Body of pancreas (tissue), 4 donors: ENCODE results near the gene RPS18. TPM values are rescaled to one million over a fixed set of nuclear protein-coding genes. Genes with fewer than 3 reads are reported as not detected.

Experiments used
- ATAC-seq: fragments of 150-250 bp; one replicate; pipeline ENCODE4 v1.9.1; 2016
- DNase-seq, 4 donors: peaks; one replicate each; pipeline ENCODE4 v3.0.0-alpha.2; 2019
- H3K27ac ChIP-seq, 4 donors: fragments of 200-600 bp; sonication (generic); 1 replicate in 3 of 4; 2 replicates in 1 of 4; pipeline versions ENCODE4 v1.5.1 to v1.6.1; 2016 to 2019; ENCODE audit warnings: mild to moderate bottlenecking in 1 of 4, mixed read lengths in 1 of 4, moderate library complexity in 1 of 4
- H3K27me3 ChIP-seq, 2 donors: fragments of 200-600 bp; sonication (generic); one replicate each; pipeline ENCODE4 v1.6.0; 2016; ENCODE audit warnings: mild to moderate bottlenecking in 1 of 2
- H3K36me3 ChIP-seq, 2 donors: fragments of 200-600 bp; sonication (generic); replicated peaks in 1 of 2; 2 replicates each; pipeline ENCODE4 v1.5.1; 2016; ENCODE audit warnings: low read depth in 2 of 2; ENCODE audit not compliant: insufficient read depth in 1 of 2
- H3K4me1 ChIP-seq: fragments of 200-600 bp; sonication (generic); one replicate; pipeline ENCODE4 v1.6.0; 2016
- H3K4me3 ChIP-seq, 2 donors: fragments of 200-600 bp; sonication (generic); 1 replicate in 1 of 2; 2 replicates in 1 of 2; pipeline ENCODE4 v1.5.1; 2016 to 2019
- H3K9me3 ChIP-seq, 3 donors: fragments of 200-600 bp; sonication (generic); 1 replicate in 2 of 3; 2 replicates in 1 of 3; pipeline ENCODE4 v1.5.1; 2016
- POLR2A ChIP-seq, 3 donors: fragments of 450-650 bp; IDR thresholded peaks; one replicate each; pipeline ENCODE4 v1.6.1; 2016; ENCODE audit warnings: antibody characterized with exemption in 3 of 3, mild to moderate bottlenecking in 2 of 3
- WGBS, 2 donors: methylation state at CpG; one replicate each; pipeline ENCODE4 v1.1.5; 2017; 5-methylcytosine and 5-hydroxymethylcytosine counted together
- intact Hi-C: fragments of 100-400 bp; cut with DNase I; formaldehyde crosslinking; loops from one replicate; pipeline ENCODE4 v1.15.1; 2023
- total RNA-seq, 2 donors: library from RNA; depleted of rRNA; stranded (reverse); fragments of >200 nt; gene quantifications; one replicate each; pipeline ENCODE4 v1.1.0, GENCODE V29; 2016
- TF ChIP-seq, protein P1 (sequence below), 7 experiments: fragments of 450-650 bp in 4 of 7; fragments of 200-600 bp in 3 of 7; sonication (generic) in 3 of 7; IDR thresholded peaks; one replicate each; pipeline ENCODE4 v1.5.1; 2016 to 2019; ENCODE audit warnings: antibody characterized with exemption in 7 of 7

Gene RPS18
- total RNA-seq, 2 donors from 2014 or later = 772 to 1,608 TPM

DNA sequence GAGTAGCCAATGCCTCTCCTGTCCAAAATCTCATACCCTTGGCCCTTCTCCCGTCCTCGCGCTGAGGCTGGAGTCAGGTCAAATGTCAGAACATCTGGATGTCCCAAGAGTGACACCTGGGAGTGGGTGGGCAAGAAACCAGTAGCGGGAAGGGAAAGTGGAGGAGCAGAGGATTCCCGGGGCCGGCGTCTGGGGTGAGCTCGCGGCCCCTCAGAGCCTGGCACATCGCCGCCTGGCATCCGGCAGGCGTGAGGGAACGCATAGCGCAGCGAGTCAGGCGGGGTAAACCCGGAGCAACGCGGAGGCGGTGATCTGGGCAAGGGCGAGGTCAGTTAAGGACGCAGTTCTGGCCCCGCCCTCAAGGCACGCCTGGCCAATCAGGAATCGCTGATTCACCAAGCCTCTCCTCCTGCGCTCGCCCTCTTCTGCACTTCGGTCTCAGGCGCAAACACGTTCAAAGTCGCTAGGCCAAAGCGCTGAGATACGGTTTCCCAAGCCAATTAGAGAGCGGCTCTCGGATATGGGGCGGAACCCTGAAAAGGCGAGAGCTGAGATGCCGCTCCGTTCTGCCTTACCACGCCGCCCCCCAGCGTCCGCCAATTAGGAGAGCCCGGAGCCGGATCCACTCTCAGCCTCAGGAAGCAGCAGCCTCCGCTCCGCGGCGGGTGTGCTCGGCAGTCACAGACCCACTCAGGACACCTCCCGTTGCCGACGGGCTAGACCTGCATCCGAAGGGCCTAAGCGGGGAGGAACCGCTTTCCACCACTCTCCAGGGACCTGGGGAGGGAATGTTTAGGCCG, 22.7 kb upstream of the RPS18 start:
- H3K9me3 ChIP-seq = no peaks in the 10 kb centered on the region
- peak; percentile 98 to 99 (median 98) for DNase-seq
- peak; percentile 94 for ATAC-seq
- H3K4me1 ChIP-seq = peaks cover 22% of the 10 kb centered on the region
- intact Hi-C loops = loop anchor here (5.0 to 10.0 kb wide), 2 partner anchors 87 to 134 kb away; no protein-coding TSS in a partner anchor
- TF ChIP-seq, protein P1, sequence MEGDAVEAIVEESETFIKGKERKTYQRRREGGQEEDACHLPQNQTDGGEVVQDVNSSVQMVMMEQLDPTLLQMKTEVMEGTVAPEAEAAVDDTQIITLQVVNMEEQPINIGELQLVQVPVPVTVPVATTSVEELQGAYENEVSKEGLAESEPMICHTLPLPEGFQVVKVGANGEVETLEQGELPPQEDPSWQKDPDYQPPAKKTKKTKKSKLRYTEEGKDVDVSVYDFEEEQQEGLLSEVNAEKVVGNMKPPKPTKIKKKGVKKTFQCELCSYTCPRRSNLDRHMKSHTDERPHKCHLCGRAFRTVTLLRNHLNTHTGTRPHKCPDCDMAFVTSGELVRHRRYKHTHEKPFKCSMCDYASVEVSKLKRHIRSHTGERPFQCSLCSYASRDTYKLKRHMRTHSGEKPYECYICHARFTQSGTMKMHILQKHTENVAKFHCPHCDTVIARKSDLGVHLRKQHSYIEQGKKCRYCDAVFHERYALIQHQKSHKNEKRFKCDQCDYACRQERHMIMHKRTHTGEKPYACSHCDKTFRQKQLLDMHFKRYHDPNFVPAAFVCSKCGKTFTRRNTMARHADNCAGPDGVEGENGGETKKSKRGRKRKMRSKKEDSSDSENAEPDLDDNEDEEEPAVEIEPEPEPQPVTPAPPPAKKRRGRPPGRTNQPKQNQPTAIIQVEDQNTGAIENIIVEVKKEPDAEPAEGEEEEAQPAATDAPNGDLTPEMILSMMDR (IDR thresholded peaks at IDR 0.05) = peak in 3 of 7 experiments; percentile 15 to 38 (median 16)
- peak; percentile 57 to 97 (median 93) for TF ChIP-seq POLR2A (IDR thresholded peaks at IDR 0.05)
- no peaks in the 10 kb centered on the region for H3K36me3 ChIP-seq
- no peaks in the 10 kb centered on the region for H3K27me3 ChIP-seq
- H3K4me3 ChIP-seq = peak overlapping the region; percentile 23 to 26
- H3K27ac ChIP-seq = peak overlapping the region; percentile 84 to 95 (median 94)
- 0% methylated on average over 36 to 58 of the region's 58 CpGs for WGBS, 2 donors

DNA sequence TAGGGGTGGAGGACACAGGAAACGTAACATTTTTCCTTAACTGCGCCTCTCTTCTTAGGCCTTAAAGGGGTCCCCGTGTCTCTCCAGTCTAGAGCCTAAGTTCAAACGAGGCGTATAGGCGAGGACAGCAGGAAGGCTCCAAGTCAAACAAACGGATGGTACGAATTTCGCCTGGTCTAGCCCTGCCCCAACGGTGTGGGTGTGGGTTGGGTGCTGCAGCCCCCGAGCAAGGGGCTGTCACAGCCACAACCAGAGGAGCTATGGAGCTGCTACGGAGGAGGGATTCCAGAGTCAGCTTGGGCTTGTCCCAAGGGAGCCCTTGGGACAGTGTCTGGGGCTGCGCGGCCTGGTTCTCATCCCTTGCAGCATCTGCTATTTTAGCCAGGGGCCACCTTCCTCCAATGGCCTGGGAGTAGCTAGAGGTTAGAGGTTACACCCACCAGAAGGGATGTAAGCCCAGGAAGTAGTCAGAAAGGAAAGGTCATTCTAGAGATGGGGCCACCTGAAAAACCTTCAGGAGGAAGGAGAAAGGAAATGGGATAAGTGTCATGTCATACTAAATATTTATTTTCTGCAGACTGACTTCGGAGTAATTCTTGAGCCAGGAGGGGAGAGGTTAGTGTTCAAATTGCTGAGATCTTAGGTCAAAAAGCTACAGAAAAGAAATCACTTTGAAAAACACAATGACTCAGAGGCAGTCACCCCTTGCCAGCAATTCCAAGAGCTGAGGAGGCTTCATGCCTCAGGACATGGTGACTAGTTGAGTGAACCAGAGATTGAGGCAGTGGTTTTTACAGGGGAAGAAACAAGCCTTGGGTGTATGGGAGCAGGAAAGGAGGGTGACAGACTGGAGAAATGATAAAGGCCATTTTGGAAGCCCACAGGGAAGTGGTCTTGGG, 21.9 kb upstream of the RPS18 start:
- ATAC-seq = no peak
- WGBS, 2 donors = 11 to 13% methylated on average over 15 of the region's 15 CpGs
- Histone ChIP-seq H3K4me1 (peaks cover 22% of the 10 kb centered on the region), H3K36me3 (peaks cover 0 to 2% of the 10 kb centered on the region in 2 donors), H3K4me3 (peak overlapping the region; percentile 18 to 26), H3K27ac (peak overlapping the region; percentile 84 to 95 (median 94)), H3K27me3 (no peaks in the 10 kb centered on the region), H3K9me3 (no peaks in the 10 kb centered on the region)
- TF ChIP-seq POLR2A (IDR thresholded peaks at IDR 0.05) = no peak
- TF ChIP-seq, protein P1 (IDR thresholded peaks at IDR 0.05) = no peak
- intact Hi-C loops = loop anchor here (5.0 to 10.0 kb wide), 2 partner anchors 88 to 135 kb away; no protein-coding TSS in a partner anchor
- peak in 2 of 4 donors; percentile 11 to 25 for DNase-seq

DNA sequence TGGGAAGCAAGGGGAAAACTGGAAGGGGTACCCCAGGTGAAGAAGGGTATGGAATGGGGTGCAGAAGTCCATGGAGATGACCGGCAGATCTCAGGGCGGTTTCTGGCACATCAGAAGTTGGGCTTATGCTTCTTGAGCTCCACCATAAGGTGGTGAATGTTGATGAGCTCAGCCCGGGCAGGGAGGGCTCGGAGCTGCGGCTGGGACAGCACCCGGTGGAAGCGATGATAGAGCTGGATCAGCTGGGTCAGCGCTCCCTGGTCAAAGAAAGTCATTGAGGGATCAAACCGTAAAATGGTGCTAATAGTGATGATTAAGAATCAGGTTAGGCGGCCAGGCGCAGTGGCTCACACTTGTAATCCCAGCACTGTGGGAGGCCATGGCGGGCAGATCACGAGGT, 21.1 kb upstream of the RPS18 start:
- DNase-seq (no peak), ATAC-seq (no peak)
- no peak for TF ChIP-seq POLR2A (IDR thresholded peaks at IDR 0.05)
- TF ChIP-seq, protein P1 (IDR thresholded peaks at IDR 0.05) = no peak
- Histone ChIP-seq H3K27ac (no peak overlapping the region), H3K4me1 (peaks cover 22% of the 10 kb centered on the region), H3K9me3 (no peaks in the 10 kb centered on the region), H3K27me3 (no peaks in the 10 kb centered on the region), H3K4me3 (no peak overlapping the region), H3K36me3 (peaks cover 0 to 4% of the 10 kb centered on the region in 2 donors)
- intact Hi-C loops = no loop called here
- 92 to 95% methylated on average over 13 of the region's 13 CpGs for WGBS, 2 donors

DNA sequence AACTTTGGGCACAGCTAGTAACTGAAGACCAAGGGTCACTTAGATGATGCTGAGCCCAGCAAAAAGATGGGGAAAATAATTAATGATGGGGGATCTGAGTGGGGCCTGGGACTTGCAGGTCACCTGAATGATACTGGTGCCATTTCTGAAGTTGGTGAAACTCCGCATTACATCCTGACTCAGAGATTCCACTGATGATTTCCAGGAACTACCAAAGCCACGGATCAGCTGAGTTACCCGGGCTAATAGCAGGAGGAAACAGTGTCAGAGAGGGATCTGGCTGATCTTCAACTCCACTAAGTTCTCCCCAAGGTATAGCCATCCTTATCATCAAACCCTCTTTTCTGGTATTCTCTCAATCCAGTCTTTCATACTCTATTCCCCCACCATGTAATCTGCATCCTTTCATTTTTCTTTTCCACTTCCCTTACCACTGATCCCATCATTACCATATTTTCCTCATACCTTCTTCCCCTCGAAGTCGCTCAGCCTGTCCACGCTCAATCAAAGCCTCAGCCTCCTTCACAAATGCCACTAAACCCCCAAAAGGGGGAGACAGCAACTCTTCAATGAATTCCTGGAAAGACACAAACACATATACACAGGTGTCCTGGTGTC, 20.4 kb upstream of the RPS18 start:
- Histone ChIP-seq H3K27ac (no peak overlapping the region), H3K4me1 (peaks cover 22% of the 10 kb centered on the region), H3K9me3 (no peaks in the 10 kb centered on the region), H3K4me3 (no peak overlapping the region), H3K27me3 (no peaks in the 10 kb centered on the region), H3K36me3 (peaks cover 0 to 4% of the 10 kb centered on the region in 2 donors)
- intact Hi-C loops = no loop called here
- DNase-seq = no peak
- TF ChIP-seq POLR2A (IDR thresholded peaks at IDR 0.05) = no peak
- TF ChIP-seq, protein P1 (IDR thresholded peaks at IDR 0.05) = no peak
- WGBS, 2 donors = 78 to 80% methylated on average over 6 of the region's 6 CpGs
- ATAC-seq = no peak
